Stimulated activated CD8-positive, alpha-beta memory T cell treated with anti-CD3 and anti-CD28 coated beads, Interleukin-15, amount 100 ng/mL, for 1 hour (primary cell): Measurements from ENCODE around the gene XXYLT1.
"Not testable (repeated sequence)": the region's sequence is repeated elsewhere in the genome, so short reads cannot be mapped to it uniquely, and the experiment has no call there.

Experiments
- DNase-seq: peaks from one replicate; pipeline ENCODE4 v3.0.0-alpha.2; 2020; ENCODE audit warnings: low read depth

Gene XXYLT1

DNA sequence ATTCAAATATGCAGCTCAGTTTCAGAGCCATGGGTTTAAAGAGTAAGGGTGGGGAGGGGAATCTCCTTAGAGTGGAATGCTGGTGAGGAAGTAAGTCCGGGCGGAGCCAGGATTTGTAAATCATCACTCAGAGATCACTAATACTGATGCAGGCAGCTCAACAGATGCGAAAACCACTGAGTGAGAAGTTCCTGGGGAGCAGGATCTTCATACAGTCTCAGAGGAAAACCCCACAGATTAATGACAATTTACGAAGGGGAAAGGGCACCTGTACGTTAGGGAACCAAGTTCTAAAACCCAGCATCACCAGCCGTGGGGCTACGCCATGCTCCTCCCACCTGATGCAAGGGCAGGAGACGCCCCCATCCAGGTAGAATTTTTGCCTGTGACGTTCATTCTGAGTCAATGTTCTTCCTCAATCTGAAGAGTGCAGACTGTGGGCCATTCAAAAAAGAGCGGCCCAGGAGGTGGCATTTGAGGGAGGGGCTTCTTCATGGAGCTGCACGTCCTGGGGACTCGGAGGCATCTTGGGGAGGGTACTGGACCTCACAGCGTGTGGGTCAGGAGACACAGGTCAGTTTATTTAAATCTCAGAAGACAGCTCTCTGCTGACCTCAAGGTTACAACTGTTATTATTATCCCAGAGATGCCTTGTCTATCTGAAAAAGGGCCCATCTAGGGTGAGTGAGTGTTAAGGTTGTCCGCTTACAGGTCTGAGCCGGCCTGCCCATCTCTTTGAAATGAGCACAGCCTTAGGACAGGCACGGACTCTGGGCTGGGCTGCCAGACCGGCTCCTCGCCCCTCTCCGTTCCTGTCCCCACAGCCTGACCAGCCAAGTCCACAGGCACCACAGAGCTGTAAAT lies 228.0 kb downstream of the XXYLT1 start:
- no peak for DNase-seq

DNA sequence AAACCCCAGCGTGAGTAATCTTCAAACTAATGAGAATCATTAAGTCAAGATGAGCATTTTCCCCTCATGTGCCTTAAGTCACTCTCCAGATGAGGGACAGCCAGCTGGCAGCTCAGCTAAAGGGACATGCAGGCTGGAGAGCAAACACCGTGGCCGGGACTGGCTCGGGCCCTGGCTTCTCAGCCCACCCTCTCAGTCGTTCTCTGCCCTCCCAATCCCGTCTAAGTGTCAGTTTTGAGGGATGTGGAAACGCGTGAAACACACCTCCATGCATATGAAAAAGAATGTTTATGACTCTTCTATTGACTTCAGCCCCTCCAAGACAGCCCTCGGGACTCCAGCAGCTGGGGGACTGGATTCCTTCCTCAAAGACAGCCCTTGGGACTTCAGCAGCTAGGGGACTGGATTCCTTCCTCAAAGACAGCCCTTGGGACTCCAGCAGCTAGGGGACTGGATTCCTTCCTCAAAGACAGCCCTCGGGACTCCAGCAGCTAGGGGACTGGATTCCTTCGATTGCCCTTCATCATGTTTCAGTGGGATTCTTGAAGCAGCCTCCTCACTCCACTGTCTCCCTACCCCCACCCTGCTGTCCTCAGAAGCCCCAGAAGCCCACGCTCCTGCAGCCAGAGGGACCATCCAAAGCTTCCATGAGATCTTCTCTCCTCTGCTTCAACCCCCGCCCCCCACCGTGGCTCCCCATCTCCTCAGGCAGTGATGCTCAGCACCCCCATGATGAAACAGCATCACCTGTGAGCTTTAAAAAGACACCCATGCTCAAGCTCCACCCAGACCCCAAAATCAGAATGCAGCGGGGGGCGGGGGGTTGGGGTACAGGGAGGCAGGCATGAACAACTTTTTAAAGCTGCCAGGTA lies 228.9 kb downstream of the XXYLT1 start:
- DNase-seq: no peak

DNA sequence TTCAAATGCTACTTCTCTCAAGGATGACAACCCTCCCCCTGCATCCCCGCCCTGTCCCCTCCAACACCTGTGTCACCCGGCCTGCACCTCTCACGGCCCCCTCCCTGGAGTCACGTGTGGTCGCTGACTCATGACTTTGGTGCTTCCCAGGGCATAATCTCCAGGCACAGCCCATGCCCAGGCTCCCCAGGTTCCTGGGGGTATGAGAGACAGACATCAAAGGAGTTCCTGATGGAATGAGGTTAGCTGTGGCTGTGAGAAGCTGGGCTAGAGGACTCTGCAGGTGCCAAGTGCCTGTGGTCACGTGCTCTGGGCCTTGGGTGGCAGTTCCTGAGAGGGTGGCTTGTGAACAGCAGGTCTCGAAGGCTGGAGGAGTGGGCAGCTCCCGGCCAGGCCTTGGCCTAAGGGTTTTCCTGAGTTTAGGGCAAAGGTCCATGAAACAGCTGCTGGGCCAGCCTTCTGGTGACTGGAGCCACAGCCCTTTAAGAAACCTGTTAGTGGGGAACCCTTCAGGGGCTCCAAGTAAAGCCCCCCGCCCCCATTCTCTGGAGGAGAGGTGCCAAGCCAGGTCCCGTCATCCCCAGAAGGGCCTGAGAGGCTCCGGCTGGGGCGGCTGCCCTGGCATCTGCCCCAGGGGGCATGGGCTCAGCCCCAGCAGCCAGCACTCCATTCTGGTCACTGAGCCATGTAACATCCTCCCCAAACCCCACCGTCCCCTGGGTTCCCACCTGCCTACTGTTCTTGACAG lies 230.0 kb downstream of the XXYLT1 start:
- DNase-seq: no peak

DNA sequence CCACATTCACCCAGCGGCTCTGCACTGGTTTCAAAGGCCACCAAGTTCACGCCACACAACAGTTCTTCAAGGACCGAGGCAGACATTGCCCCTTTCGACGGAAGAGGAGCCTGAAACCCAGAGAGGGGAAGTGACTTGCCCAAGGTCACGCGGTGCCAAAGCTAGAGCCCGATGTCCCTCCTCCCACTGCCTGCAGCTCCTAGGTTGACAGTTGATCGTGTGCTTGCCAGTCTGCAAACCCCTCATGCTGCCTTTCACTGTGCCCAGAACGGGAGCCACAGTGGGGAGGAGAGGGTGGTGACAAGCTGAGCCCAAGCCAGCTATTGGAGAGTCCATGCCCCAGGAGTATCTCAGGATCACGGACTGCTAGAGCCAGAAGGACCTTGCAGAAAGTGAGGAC lies 230.9 kb downstream of the XXYLT1 start:
- no peak for DNase-seq

DNA sequence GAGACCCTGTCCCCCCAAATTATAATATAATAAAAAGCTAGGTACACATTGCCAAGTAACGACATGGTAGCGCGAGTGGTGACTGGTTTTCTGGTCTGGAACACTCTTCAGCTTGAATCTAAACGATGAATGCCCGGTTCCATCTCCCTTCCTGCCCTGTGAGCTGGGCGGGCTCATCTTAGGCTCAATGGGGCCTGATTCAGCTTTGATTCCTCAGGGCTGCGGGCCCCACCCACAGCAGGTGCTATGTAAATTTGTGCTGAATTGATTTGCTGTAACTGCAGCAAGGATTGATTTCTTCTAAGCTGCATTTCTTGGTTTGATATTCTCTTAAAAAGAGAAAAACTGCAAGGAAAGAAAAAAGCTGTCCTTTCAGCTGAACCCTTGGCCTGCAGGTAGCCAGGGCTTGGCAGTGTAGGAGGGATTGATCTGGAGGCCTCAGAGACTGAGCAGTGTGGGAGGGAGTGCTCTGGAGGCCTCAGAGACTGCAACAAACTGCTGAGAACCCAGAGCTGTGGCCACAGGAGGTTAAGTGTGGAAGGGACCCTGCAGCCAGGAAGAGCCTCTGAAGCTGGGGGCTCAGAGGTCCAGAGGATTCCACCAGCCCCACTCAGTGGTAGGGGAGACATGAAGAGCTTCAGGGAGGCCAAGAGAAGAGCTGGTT lies 231.6 kb downstream of the XXYLT1 start:
- DNase-seq: no peak

DNA sequence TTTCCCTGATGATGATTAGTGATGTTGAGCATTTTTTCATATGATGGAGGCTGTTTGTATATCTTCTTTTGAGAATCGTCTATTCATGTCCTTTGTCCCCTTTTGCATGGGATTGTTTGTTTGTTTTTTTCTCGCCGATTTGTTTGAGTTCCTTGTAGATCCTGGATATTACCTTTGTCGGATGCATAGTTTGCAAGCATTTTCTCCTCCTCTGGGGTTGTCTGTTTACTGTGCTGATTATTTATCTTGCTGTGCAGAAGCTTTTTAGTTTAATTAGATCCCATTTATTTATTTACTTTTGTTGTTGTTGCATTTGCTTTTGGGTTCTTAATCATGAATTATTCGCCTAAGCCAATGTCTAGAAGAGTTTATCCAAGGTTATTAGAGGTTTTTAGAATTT lies 232.8 kb downstream of the XXYLT1 start:
- no peak for DNase-seq

DNA sequence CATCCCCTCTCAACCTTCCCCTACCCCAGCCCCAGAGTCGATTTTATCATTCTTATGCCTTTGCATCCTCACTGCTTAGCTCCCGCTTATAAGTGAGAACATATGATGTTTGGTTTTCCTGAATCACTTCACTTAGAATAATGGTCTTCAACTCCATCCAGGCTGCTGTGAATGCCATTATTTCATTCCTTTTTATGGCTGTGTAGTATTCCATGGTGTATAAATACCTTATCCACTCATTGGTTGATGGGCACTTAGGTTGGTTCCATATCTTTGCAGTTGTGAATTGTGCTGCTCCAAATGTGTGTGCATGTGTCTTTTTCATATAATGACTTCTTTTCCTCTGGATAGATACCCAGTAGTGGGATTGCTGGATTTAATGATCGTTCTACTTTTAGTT lies 233.4 kb downstream of the XXYLT1 start:
- DNase-seq: not testable (repeated sequence)

DNA sequence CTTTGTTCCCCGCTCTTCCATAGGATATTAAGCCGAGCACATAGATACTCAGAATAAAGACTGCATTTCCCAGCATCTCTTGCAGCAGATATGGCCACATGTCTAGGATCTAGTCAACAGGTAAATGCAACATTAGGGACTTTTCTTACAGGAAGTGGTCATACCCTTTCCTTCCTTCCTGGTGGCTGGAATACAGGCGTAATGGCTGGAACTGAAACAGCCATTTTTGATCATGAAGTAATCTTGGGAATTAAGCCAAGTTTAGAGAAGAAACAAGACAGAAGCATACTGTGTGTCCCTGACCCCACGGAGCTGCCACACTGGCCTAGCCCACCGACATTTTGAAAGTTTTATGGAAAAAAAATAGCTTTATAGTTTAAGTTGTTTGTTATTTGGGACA lies 234.0 kb downstream of the XXYLT1 start:
- DNase-seq: no peak

DNA sequence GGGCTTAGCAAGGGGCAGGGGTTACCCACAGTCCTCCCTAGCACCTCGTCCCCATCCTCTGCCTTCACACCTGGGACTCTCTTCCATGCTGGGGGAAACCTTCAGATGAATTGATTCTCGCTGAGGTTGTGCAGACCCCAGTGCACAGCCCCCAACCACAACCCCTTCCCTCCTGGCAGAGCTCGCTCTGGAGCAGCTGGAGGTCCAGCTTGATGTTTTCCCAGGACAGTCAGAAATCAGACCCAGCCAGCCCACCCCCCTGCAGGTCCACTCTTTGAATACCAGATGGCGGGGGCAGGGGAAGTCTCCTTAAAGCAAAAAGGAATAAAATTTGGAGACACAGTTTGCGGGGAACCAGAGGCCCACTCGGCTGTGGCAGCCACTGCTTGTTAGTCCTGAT lies 234.4 kb downstream of the XXYLT1 start:
- DNase-seq: no peak

DNA sequence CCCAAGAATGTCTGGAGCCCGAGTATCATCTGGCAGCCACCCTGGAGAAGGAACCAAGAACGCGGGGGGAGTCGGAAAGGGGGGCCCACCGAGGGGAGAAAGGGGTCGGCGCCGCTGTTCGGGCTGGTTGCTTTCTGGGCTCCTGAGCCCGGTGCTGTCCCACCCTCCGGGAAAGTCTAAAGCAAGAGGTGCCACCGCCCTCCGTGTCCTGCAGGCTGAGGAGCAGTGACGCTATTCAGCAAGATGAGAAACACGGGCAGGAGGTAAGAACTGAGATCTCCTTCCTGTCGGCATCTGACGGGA lies 234.8 kb downstream of the XXYLT1 start:
- DNase-seq: no peak

DNA sequence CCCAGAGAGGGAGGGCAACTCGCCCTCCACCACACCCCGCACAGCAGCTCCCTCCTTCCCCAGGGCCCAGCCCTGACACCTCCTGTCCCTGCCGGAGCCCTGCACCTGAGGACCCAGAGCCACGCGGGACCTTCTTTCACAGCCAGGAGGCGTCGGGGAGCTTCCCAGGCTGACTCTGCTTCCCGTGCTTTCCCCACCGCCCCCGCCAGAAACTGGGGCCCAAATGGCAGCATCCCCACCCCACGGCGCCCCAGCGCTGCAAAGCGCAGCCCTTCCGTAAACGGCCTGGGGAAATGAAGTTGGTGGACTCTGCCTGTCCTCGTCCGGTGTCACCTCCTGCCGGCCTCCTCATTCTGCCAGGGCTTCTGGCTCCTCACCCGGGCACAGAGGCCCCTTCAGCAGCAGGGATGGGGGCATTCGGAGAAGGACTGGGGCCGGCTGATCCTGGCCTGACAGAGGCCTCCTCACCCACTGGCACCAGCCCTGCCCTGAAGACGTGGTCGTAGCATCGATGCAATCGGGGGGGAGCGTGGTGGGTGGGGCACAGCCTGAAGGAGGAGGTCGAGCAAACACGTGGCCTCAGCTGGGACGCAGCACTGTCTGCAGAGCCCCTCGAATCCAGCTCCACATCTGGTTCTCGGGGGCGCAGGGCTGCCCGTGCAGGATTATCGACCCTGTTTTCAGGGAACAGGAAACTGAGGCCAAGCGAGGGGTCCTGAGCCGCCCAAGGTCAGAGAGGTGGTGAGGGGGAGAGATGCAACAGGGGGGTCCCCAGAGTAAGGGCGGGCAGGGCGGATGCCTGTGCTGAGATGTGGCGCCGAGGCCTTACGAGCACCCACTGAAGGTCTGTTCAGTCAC lies 235.4 kb downstream of the XXYLT1 start:
- no peak for DNase-seq

DNA sequence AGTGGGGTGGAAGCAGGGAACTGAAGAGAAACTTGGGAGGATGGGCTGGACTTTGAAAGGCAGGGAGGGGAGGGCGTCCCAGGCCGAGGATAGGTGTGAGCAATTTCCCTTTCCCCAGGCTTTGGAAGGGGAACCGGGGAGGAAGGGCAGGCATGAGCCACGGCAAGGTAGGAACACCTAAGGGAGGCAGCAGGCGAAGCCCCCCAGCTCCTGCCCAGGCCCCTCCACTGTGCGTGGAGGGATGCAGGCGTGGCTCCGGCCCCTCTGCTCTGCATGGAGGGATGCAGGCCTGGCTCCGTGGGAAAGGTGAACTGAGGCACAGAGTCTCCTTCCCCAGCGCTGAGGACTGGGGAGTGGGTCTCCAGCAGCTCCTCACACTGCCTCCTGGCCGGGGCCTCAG lies 236.4 kb downstream of the XXYLT1 start:
- DNase-seq: no peak

DNA sequence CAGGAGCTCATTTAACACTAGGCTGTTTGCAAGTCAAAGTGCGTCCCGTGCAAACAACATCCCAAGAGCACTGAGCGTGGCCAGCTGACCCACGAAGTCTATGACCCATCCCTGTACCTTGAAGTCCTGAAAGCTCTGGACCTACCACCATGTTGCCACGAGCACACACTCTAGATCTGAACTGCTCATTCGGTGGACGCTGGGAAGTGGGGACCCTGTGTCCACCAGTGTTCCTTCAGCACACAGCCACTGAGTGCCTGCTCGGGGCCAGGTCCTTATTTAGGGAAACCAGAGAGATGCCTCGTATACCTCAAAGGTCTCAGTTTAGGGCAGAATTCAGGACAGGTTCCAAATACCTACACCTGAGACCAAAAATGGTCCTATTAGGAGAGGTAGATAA lies 236.9 kb downstream of the XXYLT1 start:
- DNase-seq: no peak

DNA sequence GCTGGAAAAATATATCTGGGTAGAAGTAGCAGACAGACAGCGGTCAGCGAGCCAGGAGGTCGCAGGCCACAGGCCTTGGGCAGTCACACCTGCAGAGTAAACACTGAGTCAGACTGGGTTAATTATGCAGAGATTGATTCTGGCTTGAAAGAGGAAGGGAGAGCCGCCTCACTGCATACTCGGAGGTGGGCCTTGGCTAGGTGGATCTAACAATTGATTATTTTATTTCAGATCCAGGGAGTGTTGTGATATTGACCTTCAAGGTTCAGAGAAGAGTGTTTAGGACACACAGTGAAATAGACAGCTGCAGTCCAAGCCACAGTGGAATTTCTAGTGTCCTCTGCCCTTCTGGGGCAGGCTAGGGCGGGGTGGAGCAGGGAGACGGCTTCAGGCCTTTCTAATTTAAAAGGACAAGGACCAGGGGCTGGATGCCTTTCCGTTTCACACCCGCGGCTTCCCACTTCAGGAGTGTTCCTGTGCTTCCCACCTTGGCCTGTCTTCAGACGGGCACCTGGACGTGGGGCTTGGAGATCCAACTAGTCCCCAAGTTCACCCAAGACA lies 237.3 kb downstream of the XXYLT1 start:
- no peak for DNase-seq

DNA sequence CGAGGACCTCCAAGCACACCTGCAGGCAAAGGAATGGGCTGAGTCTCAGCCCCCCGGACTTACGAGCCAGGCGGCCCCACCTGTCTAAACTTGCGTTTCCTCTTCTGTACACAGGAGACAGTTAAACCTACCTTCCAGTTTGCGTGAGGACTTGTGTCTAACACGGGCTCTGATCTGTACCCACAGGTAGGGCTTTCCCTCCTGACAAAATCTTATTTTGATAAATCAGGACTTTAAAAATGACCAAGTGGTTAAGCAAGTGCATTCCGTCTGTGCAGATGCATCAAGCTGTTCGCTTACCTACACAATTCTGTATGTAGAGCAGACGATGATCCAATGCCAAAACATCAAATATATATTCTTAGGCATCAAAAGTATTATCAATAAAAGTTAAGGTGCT lies 238.0 kb downstream of the XXYLT1 start:
- DNase-seq: no peak

DNA sequence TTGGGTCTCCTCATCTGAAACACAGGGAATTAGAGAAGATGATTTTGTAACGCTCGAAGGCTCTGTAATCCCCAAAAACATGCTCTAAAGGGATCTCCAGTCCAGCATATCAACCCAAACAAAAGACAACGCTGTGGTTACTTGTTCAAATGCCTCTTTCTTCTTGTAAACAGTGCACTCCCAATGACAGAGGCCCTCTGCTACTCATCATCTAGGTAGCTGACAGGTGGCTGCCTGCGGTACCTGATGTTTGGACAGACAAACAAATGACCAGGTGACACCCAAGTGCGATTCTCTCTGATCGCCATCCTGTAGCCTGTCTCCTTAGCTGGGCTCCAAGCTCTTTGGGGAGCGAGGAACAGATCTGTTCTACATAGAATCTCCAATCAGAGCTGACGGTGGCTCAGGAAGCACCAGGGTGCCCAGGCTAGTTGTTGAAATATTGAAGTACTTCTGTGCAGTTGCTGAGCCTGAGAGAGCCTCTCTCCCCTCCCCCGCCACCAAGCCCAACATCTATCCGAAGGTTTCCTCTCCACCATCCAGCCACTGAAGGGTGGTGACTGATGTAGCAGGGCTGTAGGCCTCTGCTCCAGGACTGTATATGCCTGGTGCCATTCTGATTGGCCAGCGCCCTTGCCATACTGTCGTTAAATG lies 238.7 kb downstream of the XXYLT1 start:
- no peak for DNase-seq

DNA sequence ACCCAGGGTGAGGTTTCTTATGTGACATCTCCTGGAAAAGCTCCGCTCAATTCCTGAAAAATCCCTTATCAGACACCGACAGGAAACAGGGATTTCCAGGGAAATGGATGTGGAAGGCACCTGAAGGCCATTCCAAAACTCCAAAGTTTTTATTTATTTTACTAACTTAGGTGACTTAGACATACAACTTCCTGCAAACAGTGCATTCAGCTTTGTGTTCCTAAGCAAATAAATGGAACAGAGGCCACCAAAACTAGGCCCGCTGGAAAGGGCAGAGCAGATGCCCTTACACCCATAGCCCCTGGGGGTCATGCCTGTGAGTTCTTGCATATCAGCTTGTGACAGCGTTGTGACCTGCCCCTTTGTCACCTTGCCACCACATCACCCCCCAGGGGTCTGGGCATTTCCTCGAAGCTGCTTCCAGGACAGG lies 239.4 kb downstream of the XXYLT1 start:
- DNase-seq: no peak

DNA sequence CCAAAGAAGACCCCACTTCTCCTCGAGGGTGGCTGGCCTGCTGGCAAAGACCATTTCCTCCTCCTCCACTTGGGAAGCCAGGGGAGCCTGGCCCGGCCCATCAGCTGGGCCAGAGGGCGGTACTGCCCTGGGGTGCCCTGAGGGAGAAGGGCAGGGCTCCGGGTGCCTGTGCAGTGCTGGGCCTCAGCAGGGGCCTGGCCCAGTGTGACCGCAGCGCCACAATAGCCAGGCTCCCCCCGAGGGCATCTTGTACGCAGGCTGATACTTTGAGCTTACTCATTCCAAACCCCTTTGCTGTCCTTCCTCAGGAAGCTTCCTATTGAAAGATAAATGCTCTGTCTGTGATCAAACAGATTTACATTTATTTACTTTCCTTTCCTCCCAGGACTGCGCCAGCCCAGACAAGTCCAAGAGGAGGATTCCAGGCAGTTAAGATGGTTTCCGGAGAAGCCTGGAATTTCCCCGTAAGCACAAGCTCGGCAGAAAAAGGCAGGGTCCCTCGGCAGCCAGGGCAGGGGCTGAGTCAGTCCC lies 240.1 kb downstream of the XXYLT1 start:
- no peak for DNase-seq

DNA sequence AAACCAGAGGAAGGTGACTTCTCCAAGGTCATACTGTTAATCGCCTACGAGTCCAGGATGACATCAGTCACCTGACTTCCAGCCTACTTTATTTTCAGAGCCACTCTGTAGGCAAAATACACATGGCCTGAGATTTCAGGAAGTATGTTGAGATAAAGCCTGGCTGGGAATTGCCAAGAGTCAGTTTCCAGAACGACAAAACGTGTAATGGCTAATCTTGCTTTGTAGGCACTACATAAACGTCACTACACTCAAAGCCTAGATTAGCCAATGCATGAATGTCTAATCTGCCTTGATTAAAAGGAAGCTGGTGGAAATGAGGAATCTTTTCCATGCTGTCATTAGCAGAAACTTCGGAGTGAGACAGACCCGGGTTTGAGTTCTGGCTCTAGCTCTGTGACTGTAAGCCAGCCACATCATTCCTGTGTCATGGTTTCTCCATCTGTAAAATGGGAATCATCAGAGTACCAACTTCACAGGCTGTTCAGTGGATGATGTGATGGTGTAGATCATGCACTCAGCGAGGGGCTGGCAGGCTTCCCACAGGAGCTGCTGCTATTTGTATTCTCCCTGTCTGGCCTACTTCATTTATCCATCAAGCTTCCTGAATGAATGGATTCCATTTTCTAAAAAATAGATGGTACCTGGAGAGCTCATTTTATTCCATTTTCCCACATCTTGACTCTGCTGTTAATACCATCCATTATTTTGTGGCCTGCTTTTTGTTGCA lies 241.9 kb downstream of the XXYLT1 start:
- no peak for DNase-seq

DNA sequence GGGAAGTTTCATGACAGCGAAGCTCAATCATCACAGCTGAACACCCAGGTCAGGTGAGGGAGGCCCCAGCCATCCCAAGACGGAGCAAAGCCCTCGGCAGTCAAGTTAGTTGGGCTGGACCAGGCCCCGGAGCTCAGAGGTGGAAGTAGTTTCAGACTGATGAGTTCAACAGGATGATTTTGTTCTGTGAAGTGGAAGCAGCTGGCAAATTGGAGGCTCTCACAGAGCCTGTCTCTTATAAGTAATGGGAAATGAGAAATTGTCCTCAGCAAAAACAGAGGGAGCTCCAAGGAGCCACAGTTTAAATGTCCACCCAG lies 245.1 kb downstream of the XXYLT1 start:
- no peak for DNase-seq
